Left lung (tissue), 10 donors: ENCODE results near the gene ARPP19. TPM values are rescaled to one million over a fixed set of nuclear protein-coding genes. Genes with fewer than 3 reads are reported as not detected.
"Not testable (repeated sequence)": the region's sequence is repeated elsewhere in the genome, so short reads cannot be mapped to it uniquely, and the experiment has no call there.

Experiments used
- ATAC-seq: fragments of 200-7000 bp; cut with Tn5 transposase; one replicate; pipeline ENCODE4 v1.9.1; 2020; ENCODE audit warnings: moderate library complexity
- DNase-seq, 4 donors: peaks; one replicate each; pipeline ENCODE4 v3.0.0-alpha.2; 2013 to 2020
- H3K27ac ChIP-seq, 2 donors: fragments of 200-600 bp; sonication (generic) in 1 of 2; one replicate each; pipeline versions ENCODE4 v1.5.0 to v1.8.0; 2020 to 2021
- H3K27me3 ChIP-seq, 2 donors: fragments of 200-600 bp; sonication (generic) in 1 of 2; one replicate each; pipeline versions ENCODE4 v1.5.0 to v1.8.0; 2020 to 2021
- H3K36me3 ChIP-seq, 2 donors: fragments of 200-600 bp; sonication (generic) in 1 of 2; one replicate each; pipeline versions ENCODE4 v1.5.0 to v1.8.0; 2020 to 2021
- H3K4me1 ChIP-seq, 2 donors: fragments of 200-600 bp; one replicate each; pipeline ENCODE4 v1.8.0; 2021
- H3K4me3 ChIP-seq, 2 donors: fragments of 200-600 bp; sonication (generic) in 1 of 2; one replicate each; pipeline versions ENCODE4 v1.5.0 to v1.8.0; 2020 to 2021; ENCODE audit warnings: mild to moderate bottlenecking in 1 of 2
- H3K9me3 ChIP-seq, 2 donors: fragments of 200-600 bp; sonication (generic) in 1 of 2; one replicate each; pipeline versions ENCODE4 v1.5.0 to v1.8.0; 2020 to 2021
- intact Hi-C, 2 donors: fragments of 100-400 bp; cut with DNase I; formaldehyde crosslinking; loops; one replicate each; pipeline versions ENCODE4 v1.11.2 to v1.14.2; 2022
- polyA plus RNA-seq, 6 donors: library from polyadenylated mRNA; unstranded; fragments of 120-200 nt; gene quantifications; one replicate each; pipeline ENCODE4 v1.2.1, GENCODE V29; 2013; ENCODE audit not compliant: insufficient read length in 6 of 6
- total RNA-seq, 2 donors: library from RNA; stranded (reverse); fragmentation: NEBNext Ultra II Directional; extraction: Animal tissue kit (Norgen Biotek cat#: 25700); gene quantifications; one replicate each; pipeline ENCODE4 v1.2.1, GENCODE V29; 2021
- TF ChIP-seq, protein P1 (sequence below), 2 donors: fragments of 200-600 bp; sonication (generic) in 1 of 2; IDR thresholded peaks; one replicate each; pipeline versions ENCODE4 v1.5.0 to v1.8.0; 2021; ENCODE audit warnings: antibody characterized with exemption in 2 of 2
- donor health status: DM: no; HTN: yes; CAD: no.
- donor health status: DM: no; HTN: no; CAD: no.

ARPP19 gene
- total and polyA plus RNA-seq, 8 donors: 96.3 to 158 (median 110) TPM

DNA sequence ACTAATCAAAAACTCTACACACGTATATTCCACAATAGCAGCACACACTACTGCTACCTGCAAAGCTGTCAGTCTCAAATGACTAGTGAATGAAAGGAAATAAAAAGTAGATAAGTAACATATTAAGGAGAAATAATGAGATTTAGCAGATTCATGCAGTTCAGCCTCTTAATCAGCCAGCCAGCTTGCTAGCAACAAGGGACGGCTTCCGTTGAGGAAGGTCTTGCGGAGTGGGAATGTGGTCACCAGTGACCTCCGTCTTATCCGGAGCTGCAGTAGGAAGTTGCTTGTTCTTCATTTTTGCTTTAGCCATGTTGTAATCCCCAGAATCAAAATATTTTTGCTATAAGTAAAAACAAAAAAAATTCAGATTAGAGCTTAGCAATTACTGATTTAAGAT lies 17.1 kb downstream of the ARPP19 start:
- TF ChIP-seq, protein P1, sequence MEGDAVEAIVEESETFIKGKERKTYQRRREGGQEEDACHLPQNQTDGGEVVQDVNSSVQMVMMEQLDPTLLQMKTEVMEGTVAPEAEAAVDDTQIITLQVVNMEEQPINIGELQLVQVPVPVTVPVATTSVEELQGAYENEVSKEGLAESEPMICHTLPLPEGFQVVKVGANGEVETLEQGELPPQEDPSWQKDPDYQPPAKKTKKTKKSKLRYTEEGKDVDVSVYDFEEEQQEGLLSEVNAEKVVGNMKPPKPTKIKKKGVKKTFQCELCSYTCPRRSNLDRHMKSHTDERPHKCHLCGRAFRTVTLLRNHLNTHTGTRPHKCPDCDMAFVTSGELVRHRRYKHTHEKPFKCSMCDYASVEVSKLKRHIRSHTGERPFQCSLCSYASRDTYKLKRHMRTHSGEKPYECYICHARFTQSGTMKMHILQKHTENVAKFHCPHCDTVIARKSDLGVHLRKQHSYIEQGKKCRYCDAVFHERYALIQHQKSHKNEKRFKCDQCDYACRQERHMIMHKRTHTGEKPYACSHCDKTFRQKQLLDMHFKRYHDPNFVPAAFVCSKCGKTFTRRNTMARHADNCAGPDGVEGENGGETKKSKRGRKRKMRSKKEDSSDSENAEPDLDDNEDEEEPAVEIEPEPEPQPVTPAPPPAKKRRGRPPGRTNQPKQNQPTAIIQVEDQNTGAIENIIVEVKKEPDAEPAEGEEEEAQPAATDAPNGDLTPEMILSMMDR (IDR thresholded peaks at IDR 0.05): no peak
- intact Hi-C loops: no loop called here
- Histone ChIP-seq H3K4me3 (no peak overlapping the region), H3K27me3 (no peaks in the 10 kb centered on the region), H3K36me3 (peaks cover 0 to 76% of the 10 kb centered on the region in 2 donors), H3K4me1 (peaks cover 0 to 33% of the 10 kb centered on the region in 2 donors), H3K27ac (peak overlapping the region in 1 of 2 donors; percentile 76), H3K9me3 (no peaks in the 10 kb centered on the region)
- ATAC-seq: peak; percentile 80
- DNase-seq: peak in 1 of 4 donors; percentile 64

DNA sequence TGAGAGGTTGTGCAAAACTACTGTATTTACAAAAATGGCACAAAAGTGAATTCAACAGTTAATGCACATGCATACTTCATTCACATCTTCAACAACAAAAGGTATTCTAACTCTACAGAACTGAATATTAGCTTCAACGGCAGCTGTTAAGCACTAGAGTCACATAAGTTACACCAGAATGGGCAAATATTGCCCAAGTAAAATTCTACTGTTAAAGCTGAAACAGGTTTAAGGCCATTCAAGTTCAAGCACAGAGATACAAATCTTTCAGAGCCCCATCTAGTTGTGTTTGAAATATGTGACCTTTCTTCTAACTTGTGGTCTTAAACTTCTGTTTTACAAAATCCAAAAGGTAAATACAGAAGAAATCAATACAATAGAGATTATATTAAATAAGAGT lies 17.6 kb downstream of the ARPP19 start:
- H3K4me3 ChIP-seq, H3K27me3 ChIP-seq, H3K9me3 ChIP-seq, intact Hi-C loops, DNase-seq, ATAC-seq: not testable (repeated sequence)
- H3K4me1 ChIP-seq: peaks cover 0 to 27% of the 10 kb centered on the region in 2 donors
- H3K27ac ChIP-seq: peak overlapping the region in 1 of 2 donors; percentile 76
- H3K36me3 ChIP-seq: peaks cover 0 to 78% of the 10 kb centered on the region in 2 donors

DNA sequence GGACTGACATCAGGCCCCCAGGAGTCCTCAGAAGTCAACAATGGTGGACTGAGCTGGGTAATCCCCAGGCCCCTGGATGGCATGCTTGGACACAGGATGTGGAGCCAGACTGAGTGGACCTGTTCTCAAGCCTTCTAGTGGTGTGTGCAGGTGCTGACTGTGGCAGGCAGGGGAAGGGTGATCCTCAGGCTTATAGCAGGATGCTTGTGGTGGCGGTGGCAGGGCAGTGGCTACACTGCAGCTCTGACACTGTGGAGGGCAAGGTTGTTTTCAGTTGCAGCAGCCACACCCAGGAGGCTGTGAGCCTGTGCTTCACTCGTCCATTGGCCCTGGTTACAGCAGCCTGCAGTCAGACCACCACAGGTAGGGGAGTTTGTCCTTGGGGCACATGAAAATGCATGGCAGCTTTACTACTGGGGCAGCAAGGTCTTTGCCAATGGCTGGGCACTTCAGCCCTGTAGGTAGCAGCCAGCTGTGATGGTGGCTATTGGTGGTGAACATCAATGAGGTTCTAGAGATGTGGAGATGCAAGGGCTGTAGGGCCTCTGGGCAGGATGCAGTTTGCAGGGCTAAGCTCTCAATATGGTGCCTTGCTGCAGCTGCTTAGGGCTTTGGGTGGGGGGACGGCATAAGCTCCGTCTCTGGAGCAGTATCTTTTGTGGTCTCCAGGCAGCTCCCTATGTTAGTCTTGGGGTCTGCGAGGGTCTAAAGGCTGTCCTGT lies 22.6 kb downstream of the ARPP19 start:
- TF ChIP-seq, protein P1 (IDR thresholded peaks at IDR 0.05): no peak
- peaks cover 0 to 56% of the 10 kb centered on the region in 2 donors for H3K36me3 ChIP-seq
- H3K9me3 ChIP-seq: no peaks in the 10 kb centered on the region
- H3K27me3 ChIP-seq: no peaks in the 10 kb centered on the region
- ATAC-seq: no peak
- DNase-seq: no peak
- H3K27ac ChIP-seq: no peak overlapping the region
- H3K4me1 ChIP-seq: peaks cover 0 to 1% of the 10 kb centered on the region in 2 donors
- H3K4me3 ChIP-seq: no peak overlapping the region
- intact Hi-C loops: no loop called here

DNA sequence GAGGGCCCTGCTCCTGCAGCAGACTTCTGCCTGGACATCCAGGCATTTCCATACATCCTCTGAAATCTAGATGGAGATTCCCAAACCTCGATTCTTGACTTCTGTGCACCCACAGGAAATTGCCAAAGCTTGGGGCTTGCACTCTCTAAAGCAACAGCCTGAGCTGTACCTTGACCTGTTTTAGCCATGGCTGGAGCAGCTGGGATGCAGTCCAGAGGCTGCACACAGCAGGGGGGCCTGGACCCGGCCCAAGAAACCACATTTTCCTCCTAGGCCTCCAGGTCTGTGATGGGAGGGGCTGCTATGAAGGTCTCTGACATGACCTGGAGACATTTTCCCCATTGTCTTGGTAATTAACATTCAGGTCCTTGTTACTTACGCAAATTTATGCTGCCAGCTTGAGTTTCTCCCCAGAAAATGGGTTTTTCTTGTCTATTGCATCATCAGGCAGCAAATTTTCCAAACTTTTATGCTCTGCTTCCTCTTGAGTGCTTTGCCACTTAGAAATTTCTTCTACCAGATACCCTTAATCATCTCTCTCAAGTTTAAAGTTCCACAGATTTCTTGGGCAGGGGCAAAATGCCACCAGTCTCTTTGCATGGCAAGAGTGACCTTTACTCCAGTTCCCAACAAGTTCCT lies 28.3 kb downstream of the ARPP19 start:
- intact Hi-C loops: no loop called here
- H3K9me3 ChIP-seq: no peaks in the 10 kb centered on the region
- H3K27ac ChIP-seq: no peak overlapping the region
- no peaks in the 10 kb centered on the region for H3K27me3 ChIP-seq
- TF ChIP-seq, protein P1 (IDR thresholded peaks at IDR 0.05): no peak
- H3K4me1 ChIP-seq: no peaks in the 10 kb centered on the region
- peaks cover 0 to 2% of the 10 kb centered on the region in 2 donors for H3K36me3 ChIP-seq
- DNase-seq (no peak), ATAC-seq (no peak)
- no peak overlapping the region for H3K4me3 ChIP-seq

DNA sequence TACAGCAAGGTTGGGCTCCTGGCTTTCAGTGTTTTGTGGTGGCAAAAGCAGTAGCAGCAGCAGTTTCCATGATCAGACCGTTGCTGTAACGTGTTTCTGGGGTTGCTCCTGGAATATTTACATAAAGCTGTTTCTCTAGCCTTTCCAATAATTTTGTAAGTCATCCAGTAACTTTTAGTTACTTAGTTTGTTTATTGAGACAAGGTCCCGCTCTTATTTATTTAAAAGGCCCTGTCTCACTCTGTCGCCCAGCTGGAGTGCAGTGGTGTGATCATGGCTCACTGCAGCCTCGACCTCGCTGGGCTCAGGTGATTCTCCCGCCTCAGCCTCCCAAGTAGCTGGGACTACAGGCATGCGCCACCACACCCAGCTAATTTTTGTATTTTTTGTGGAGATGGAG lies 31.4 kb downstream of the ARPP19 start:
- Histone ChIP-seq H3K27me3 (peaks cover 0 to 9% of the 10 kb centered on the region in 2 donors), H3K27ac (no peak overlapping the region), H3K9me3 (no peaks in the 10 kb centered on the region), H3K4me1 (no peaks in the 10 kb centered on the region), H3K4me3 (no peak overlapping the region), H3K36me3 (no peaks in the 10 kb centered on the region)
- DNase-seq (no peak), ATAC-seq (no peak)
- intact Hi-C loops: no loop called here
- TF ChIP-seq, protein P1 (IDR thresholded peaks at IDR 0.05): no peak
